BLaER1 treated with 17β-estradiol and CSF1 and Interleukin-3, amounts not matched to agents 10 nM and 100 nM (cell line): Measurements from ENCODE around the gene STX16.

ENCODE experiments used
- H3K27ac ChIP-seq, 11 experiments: shearing (Covaris generic); formaldehyde crosslinking; 2 replicates each; pipeline ENCODE4 v1.8.1; 2022
- H3K27me3 ChIP-seq, 11 experiments: shearing (Covaris generic); formaldehyde crosslinking; 2 replicates each; pipeline ENCODE4 v1.8.1; 2022
- H3K36me3 ChIP-seq, 11 experiments: shearing (Covaris generic); formaldehyde crosslinking; 2 replicates each; pipeline ENCODE4 v1.8.1; 2022
- H3K4me1 ChIP-seq, 10 experiments: shearing (Covaris generic); formaldehyde crosslinking; 2 replicates each; pipeline ENCODE4 v1.8.1; 2022
- H3K4me2 ChIP-seq, 11 experiments: shearing (Covaris generic); formaldehyde crosslinking; 2 replicates each; pipeline ENCODE4 v1.8.1; 2022
- H3K4me3 ChIP-seq, 10 experiments: shearing (Covaris generic); formaldehyde crosslinking; 2 replicates each; pipeline ENCODE4 v1.8.1; 2022
- H3K9ac ChIP-seq, 11 experiments: shearing (Covaris generic); formaldehyde crosslinking; 2 replicates each; pipeline ENCODE4 v1.8.1; 2022
- H3K9me3 ChIP-seq, 11 experiments: shearing (Covaris generic); formaldehyde crosslinking; replicated peaks in 1 of 11; 2 replicates each; pipeline ENCODE4 v1.8.1; 2022
- H4K20me1 ChIP-seq, 11 experiments: shearing (Covaris generic); formaldehyde crosslinking; 2 replicates each; pipeline ENCODE4 v1.8.1; 2022
- Cebpa-rat ChIP-seq, 11 experiments: shearing (Covaris generic); IDR thresholded peaks; 2 replicates each; pipeline ENCODE4 v1.8.1; 2022

Gene STX16

GRCh38 chr20:58656831-58657230 is 5.7 kb downstream of the STX16 start:
- H3K9me3 ChIP-seq, result no peaks in the 10 kb centered on the region
- H3K4me3 ChIP-seq, result no peak overlapping the region
- peaks cover 18 to 53% (median 40%) of the 10 kb centered on the region in 11 experiments for H3K36me3 ChIP-seq
- H3K27me3 ChIP-seq, result no peaks in the 10 kb centered on the region
- no peak for TF ChIP-seq Cebpa-rat (IDR thresholded peaks at IDR 0.05)
- no peak overlapping the region for H3K27ac ChIP-seq
- peaks cover 67 to 93% (median 82%) of the 10 kb centered on the region in 11 experiments for H4K20me1 ChIP-seq
- H3K4me2 ChIP-seq, result peak overlapping the region in 3 of 11 experiments; percentile 6 to 54 (median 8); a peak in 3 of 22 replicates
- peak overlapping the region in 2 of 11 experiments; percentile 21 to 56; a peak in 1 of 22 replicates for H3K9ac ChIP-seq
- H3K4me1 ChIP-seq, result peaks cover 45 to 86% (median 57%) of the 10 kb centered on the region in 10 experiments

- 0 out of 22 replicates have a peak overlapping the region, but pooled peaks of 1 of the 11 experiments have one; percentile 8 for H3K4me2 ChIP-seq
These were observed 6.2 kb downstream of the STX16 start for GRCh38 chr20:58657262-58657661.

GRCh38 chr20:58657986-58658385 is 6.9 kb downstream of the STX16 start:
- peaks cover 29 to 65% (median 50%) of the 10 kb centered on the region in 11 experiments for H3K36me3 ChIP-seq
- H3K4me1 ChIP-seq, result peaks cover 44 to 86% (median 53%) of the 10 kb centered on the region in 10 experiments
- H3K4me2 ChIP-seq, result peak overlapping the region in 1 of 11 experiments; percentile 18; a peak in 1 of 22 replicates
- H3K27me3 ChIP-seq, result no peaks in the 10 kb centered on the region
- peaks cover 78 to 100% (median 91%) of the 10 kb centered on the region in 11 experiments for H4K20me1 ChIP-seq
- H3K9ac ChIP-seq, result peak overlapping the region in 1 of 11 experiments; percentile 56; a peak in 2 of 22 replicates
- no peak overlapping the region for H3K27ac ChIP-seq
- H3K9me3 ChIP-seq, result no peaks in the 10 kb centered on the region
- no peak overlapping the region for H3K4me3 ChIP-seq
- TF ChIP-seq Cebpa-rat (IDR thresholded peaks at IDR 0.05), result no peak

More at GRCh38 chr20:58657262-58657661, 6.2 kb downstream of the STX16 start:
- Histone ChIP-seq H4K20me1 (peaks cover 71 to 97% (median 86%) of the 10 kb centered on the region in 11 experiments), H3K27me3 (no peaks in the 10 kb centered on the region), H3K36me3 (peaks cover 21 to 58% (median 44%) of the 10 kb centered on the region in 11 experiments), H3K9me3 (no peaks in the 10 kb centered on the region), H3K4me1 (peaks cover 46 to 87% (median 57%) of the 10 kb centered on the region in 10 experiments), H3K9ac (peak overlapping the region in 2 of 11 experiments; percentile 21 to 56; a peak in 1 of 22 replicates), H3K27ac (no peak overlapping the region), H3K4me3 (no peak overlapping the region)
- no peak for TF ChIP-seq Cebpa-rat (IDR thresholded peaks at IDR 0.05)

- peaks cover 86 to 100% (median 95%) of the 10 kb centered on the region in 11 experiments for H4K20me1 ChIP-seq
- no peak overlapping the region for H3K4me3 ChIP-seq
- no peak overlapping the region for H3K27ac ChIP-seq
- H3K4me1 ChIP-seq, result peaks cover 37 to 78% (median 45%) of the 10 kb centered on the region in 10 experiments
- peak overlapping the region in 1 of 11 experiments; percentile 52; a peak in 1 of 22 replicates for H3K9ac ChIP-seq
- no peaks in the 10 kb centered on the region for H3K27me3 ChIP-seq
- no peak for TF ChIP-seq Cebpa-rat (IDR thresholded peaks at IDR 0.05)
- no peak overlapping the region for H3K4me2 ChIP-seq
- H3K36me3 ChIP-seq, result peaks cover 36 to 73% (median 58%) of the 10 kb centered on the region in 11 experiments
- H3K9me3 ChIP-seq, result no peaks in the 10 kb centered on the region
These were observed 7.7 kb downstream of the STX16 start for GRCh38 chr20:58658760-58659159.

- H3K9me3 ChIP-seq, result no peaks in the 10 kb centered on the region
- H4K20me1 ChIP-seq, result peaks cover 95 to 100% (median 100%) of the 10 kb centered on the region in 11 experiments
- H3K27ac ChIP-seq, result no peak overlapping the region
- peak overlapping the region in 1 of 11 experiments; percentile 52; a peak in 2 of 22 replicates for H3K9ac ChIP-seq
- peak overlapping the region; percentile 16 to 58 (median 48); a peak in 15 of 22 replicates for H3K4me2 ChIP-seq
- no peak overlapping the region for H3K4me3 ChIP-seq
- TF ChIP-seq Cebpa-rat (IDR thresholded peaks at IDR 0.05), result no peak
- H3K27me3 ChIP-seq, result no peaks in the 10 kb centered on the region
- H3K4me1 ChIP-seq, result peaks cover 27 to 67% (median 42%) of the 10 kb centered on the region in 10 experiments
- peaks cover 38 to 83% (median 63%) of the 10 kb centered on the region in 11 experiments for H3K36me3 ChIP-seq
These were observed 8.8 kb downstream of the STX16 start for GRCh38 chr20:58659841-58660240.

GRCh38 chr20:58660855-58661597 is 9.9 kb downstream of the STX16 start:
- Histone ChIP-seq H4K20me1 (peaks cover 95 to 100% (median 100%) of the 10 kb centered on the region in 11 experiments), H3K9ac (peak overlapping the region in 2 of 11 experiments; percentile 1 to 8; a peak in 1 of 22 replicates), H3K4me2 (peak overlapping the region; percentile 16 to 58 (median 38); a peak in 21 of 22 replicates), H3K27me3 (no peaks in the 10 kb centered on the region), H3K4me1 (peaks cover 26 to 55% (median 32%) of the 10 kb centered on the region in 10 experiments), H3K9me3 (no peaks in the 10 kb centered on the region), H3K27ac (0 out of 22 replicates have a peak overlapping the region, but pooled peaks of 2 of the 11 experiments have one; percentile 5 to 19), H3K36me3 (peaks cover 36 to 85% (median 61%) of the 10 kb centered on the region in 11 experiments), H3K4me3 (no peak overlapping the region)
- no peak for TF ChIP-seq Cebpa-rat (IDR thresholded peaks at IDR 0.05)

GRCh38 chr20:58661598-58662473 is 10.8 kb downstream of the STX16 start:
- Histone ChIP-seq H3K9ac (0 out of 22 replicates have a peak overlapping the region, but pooled peaks of 2 of the 11 experiments have one; percentile 23 to 30), H3K27ac (0 out of 22 replicates have a peak overlapping the region, but pooled peaks of 2 of the 11 experiments have one; percentile 5 to 19), H3K4me3 (no peak overlapping the region), H3K27me3 (no peaks in the 10 kb centered on the region), H3K4me1 (peaks cover 22 to 47% (median 29%) of the 10 kb centered on the region in 10 experiments), H4K20me1 (peaks cover 93 to 100% (median 100%) of the 10 kb centered on the region in 11 experiments), H3K36me3 (peaks cover 42 to 85% (median 64%) of the 10 kb centered on the region in 11 experiments), H3K4me2 (peak overlapping the region in 7 of 11 experiments; percentile 29 to 58 (median 49); a peak in 9 of 22 replicates), H3K9me3 (no peaks in the 10 kb centered on the region)
- no peak for TF ChIP-seq Cebpa-rat (IDR thresholded peaks at IDR 0.05)

GRCh38 chr20:58664331-58664730 is 13.2 kb downstream of the STX16 start:
- H3K27ac ChIP-seq, result no peak overlapping the region
- no peaks in the 10 kb centered on the region for H3K27me3 ChIP-seq
- no peak overlapping the region for H3K9ac ChIP-seq
- H3K9me3 ChIP-seq, result no peaks in the 10 kb centered on the region
- peaks cover 80 to 98% (median 94%) of the 10 kb centered on the region in 11 experiments for H4K20me1 ChIP-seq
- TF ChIP-seq Cebpa-rat (IDR thresholded peaks at IDR 0.05), result no peak
- H3K4me1 ChIP-seq, result peaks cover 21 to 32% (median 26%) of the 10 kb centered on the region in 10 experiments
- peaks cover 62 to 100% (median 84%) of the 10 kb centered on the region in 11 experiments for H3K36me3 ChIP-seq
- no peak overlapping the region for H3K4me3 ChIP-seq
- H3K4me2 ChIP-seq, result no peak overlapping the region
